GM21723 (cell line): ENCODE measurements around the gene CNEP1R1.

Source experiments
- ATAC-seq: cut with Tn5 transposase; IDR thresholded peaks from one replicate; pipeline ENCODE4 v1.9.1; 2021; ENCODE audit warnings: mild to moderate bottlenecking, moderate library complexity; ENCODE audit not compliant: unreplicated experiment

The CNEP1R1 gene

GRCh38 chr16:50059669-50060068 lies 34.6 kb downstream of the CNEP1R1 start:
- no peak for ATAC-seq

- no peak for ATAC-seq
Observed at GRCh38 chr16:50061326-50061725, 36.3 kb downstream of the CNEP1R1 start.

- ATAC-seq, result no peak
Observed at GRCh38 chr16:50065241-50065623, 40.2 kb downstream of the CNEP1R1 start.

GRCh38 chr16:50065624-50066481 lies 40.8 kb downstream of the CNEP1R1 start, which contains the start of gene HEATR3:
Gene HEATR3 (plus strand): TSS chr16:50065970. CDS start chr16:50066132, 162 bp downstream.
- ATAC-seq, result peak; percentile 75

- no peak for ATAC-seq
Observed at GRCh38 chr16:50066482-50067289, 41.7 kb downstream of the CNEP1R1 start.

- ATAC-seq, result peak; percentile 45
Observed at GRCh38 chr16:50067290-50067853, 42.3 kb downstream of the CNEP1R1 start.

GRCh38 chr16:50068550-50068949 lies 43.5 kb downstream of the CNEP1R1 start:
- ATAC-seq, result no peak

GRCh38 chr16:50069060-50069459 lies 44.0 kb downstream of the CNEP1R1 start:
- ATAC-seq, result no peak

GRCh38 chr16:50071075-50071671 lies 46.1 kb downstream of the CNEP1R1 start:
- no peak for ATAC-seq

GRCh38 chr16:50072730-50073129 lies 47.7 kb downstream of the CNEP1R1 start:
- no peak for ATAC-seq

- no peak for ATAC-seq
Observed at GRCh38 chr16:50079397-50080140, 54.5 kb downstream of the CNEP1R1 start.

GRCh38 chr16:50081428-50082018 lies 56.5 kb downstream of the CNEP1R1 start:
- no peak for ATAC-seq

- ATAC-seq, result no peak
Observed at GRCh38 chr16:50083996-50084395, 59.0 kb downstream of the CNEP1R1 start.

- ATAC-seq, result no peak
Observed at GRCh38 chr16:50086176-50086575, 61.2 kb downstream of the CNEP1R1 start.
